Islet precursor cell (in vitro differentiated cells): ENCODE measurements around the gene ELN.
A peak's percentile ranks its signal among the peaks of the same experiment; 100 is the strongest.

Experiments
- DNase-seq: peaks from one replicate; pipeline ENCODE4 v3.0.0-alpha.2; 2018

ELN gene

GRCh38 chr7:74026406-74026902, 1.5 kb upstream of the ELN start:
- no peak for DNase-seq

GRCh38 chr7:74026903-74027682, 880 bp upstream of the ELN start:
- peak; percentile 91 for DNase-seq

GRCh38 chr7:74028321-74028838, 407 bp downstream of the ELN start:
- DNase-seq, result no peak

GRCh38 chr7:74029089-74029785, 1.3 kb downstream of the ELN start:
- no peak for DNase-seq

- DNase-seq, result no peak
Measured at GRCh38 chr7:74029991-74030415, 2.0 kb downstream of the ELN start.

DNA sequence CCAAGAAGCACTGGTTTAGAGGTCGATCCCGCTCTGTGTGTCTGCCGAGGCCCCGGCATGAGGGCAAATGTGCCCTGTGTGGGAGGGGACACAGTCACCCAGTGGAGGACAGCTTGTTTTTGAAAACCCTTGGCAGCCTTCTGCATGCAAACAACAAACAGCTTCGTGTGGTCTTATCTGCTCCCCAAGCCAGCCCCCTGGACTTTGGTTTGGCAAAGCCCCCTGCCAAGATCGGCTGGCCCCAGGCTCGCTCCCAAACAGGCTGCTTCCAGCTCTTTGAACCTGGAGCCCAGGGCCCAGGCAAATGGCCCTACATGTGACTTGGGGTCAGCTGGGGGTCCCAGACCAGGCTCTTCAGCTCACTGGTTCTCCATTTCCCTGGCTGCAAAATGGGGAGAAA, 2.9 kb downstream of the ELN start:
- no peak for DNase-seq

- no peak for DNase-seq
Measured at GRCh38 chr7:74031403-74032190, 3.6 kb downstream of the ELN start.

DNA sequence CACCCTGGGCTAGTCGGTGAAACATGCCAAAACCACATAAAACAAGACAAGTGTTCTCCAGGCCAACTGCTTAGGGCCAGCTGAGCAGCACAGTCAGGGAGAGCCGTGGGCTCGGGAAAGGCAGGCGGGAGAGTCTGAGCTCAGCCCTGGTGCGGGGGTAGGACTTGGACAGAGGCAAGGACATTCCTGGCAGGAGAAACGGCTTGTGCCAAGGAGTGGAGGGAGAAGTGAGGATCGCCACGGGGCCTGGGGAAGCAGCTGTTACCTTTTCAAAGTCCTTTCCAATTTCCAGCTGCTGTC, 4.2 kb downstream of the ELN start:
- no peak for DNase-seq

DNA sequence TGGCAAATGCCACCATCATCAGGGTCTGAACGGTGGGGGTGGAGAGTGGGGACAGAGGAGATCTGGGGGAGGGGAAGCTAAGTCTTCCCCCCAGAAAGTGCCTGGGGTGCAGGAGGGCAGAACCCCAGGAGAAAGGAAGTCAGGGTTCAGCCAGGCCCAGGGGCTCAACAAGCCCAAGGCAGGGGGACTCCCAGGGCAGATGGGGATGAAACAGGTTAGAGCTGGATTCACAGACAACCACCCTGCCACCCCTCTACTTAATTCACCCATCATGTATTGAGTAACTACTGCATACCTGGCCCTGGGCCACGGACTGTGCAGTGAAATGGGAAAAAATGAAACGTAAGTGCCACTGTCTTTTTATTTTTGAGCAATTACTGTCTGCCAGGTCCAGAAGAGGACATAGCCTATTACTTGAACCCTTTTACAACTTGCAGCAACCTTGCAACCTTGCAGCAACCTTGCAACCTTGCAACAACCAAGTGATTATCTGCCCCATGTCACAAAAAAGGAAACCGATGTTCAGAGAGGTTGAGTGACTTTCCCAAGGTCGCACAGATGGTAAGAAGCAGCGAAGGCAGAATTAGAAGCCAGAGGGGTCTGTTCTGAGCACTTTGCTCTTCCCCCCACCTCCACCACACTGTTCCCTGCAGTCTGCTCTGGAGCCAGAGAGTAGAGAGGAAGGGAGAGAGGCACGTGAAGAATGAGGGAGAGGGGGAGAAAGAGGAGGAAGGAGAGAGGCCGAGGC, 4.8 kb downstream of the ELN start:
- DNase-seq, result no peak

GRCh38 chr7:74033372-74034311, 5.7 kb downstream of the ELN start:
- DNase-seq, result peak; percentile 93

GRCh38 chr7:74037609-74038008, 9.6 kb downstream of the ELN start:
- DNase-seq, result no peak

DNA sequence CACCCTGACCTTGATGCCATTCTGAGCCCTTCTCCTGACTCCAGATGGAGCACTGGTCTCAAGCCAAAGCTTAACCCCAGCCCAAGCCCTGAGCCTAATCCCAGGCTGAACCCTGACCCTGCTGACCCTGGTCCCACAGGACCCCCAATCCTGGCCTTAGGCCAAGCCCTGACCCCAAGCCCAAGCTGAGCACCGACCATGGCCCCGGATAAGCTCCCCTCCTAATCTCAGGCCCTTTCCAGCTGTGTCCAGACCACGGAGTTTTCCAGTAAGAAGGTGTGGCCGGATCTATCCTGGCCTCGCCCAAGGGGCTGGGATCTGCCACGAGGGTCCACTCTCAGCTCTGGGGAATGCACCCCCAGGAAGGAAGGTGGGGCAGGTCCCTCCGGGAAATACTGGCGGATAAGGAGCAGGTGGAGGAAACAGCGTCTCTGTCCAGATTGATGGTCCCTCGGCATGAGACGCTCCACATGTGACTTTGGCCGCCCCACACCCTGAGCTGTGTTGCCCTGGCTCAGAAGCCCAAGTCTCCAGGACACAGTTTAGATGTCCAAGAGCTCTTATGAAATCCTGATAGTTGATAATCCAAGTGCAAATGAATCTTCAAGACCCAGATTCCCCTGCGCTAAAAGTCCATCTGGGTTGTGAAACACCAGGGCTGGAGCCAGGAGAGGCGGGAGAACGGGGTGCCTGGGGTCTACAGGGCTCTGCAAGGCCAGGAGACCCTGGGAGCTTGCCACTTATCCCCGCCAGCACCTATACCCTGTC, 10.4 kb downstream of the ELN start:
- no peak for DNase-seq

DNA sequence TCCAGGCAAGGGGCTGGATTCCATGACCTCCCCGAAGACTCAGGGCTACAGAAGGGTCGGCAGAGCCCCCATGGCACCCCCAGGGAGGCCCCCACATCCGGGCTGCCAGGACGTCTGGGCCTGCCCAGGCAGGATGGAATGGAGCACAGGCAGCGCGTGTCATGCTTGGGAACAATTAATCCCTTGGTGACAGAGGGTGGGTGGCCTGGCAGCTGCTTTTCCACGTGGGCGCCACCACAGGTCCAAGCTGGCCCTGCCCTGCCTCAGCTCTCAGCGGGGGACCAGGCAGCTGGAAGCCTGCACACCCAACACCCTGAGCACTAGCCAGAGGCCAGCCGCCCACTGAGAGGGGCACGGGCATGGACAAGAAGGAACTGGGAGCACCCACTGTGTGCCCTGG, 11.4 kb downstream of the ELN start:
- no peak for DNase-seq

- DNase-seq, result no peak
Measured at GRCh38 chr7:74040101-74040790, 12.3 kb downstream of the ELN start.

- no peak for DNase-seq
Measured at GRCh38 chr7:74040791-74041520, 13.0 kb downstream of the ELN start.

DNA sequence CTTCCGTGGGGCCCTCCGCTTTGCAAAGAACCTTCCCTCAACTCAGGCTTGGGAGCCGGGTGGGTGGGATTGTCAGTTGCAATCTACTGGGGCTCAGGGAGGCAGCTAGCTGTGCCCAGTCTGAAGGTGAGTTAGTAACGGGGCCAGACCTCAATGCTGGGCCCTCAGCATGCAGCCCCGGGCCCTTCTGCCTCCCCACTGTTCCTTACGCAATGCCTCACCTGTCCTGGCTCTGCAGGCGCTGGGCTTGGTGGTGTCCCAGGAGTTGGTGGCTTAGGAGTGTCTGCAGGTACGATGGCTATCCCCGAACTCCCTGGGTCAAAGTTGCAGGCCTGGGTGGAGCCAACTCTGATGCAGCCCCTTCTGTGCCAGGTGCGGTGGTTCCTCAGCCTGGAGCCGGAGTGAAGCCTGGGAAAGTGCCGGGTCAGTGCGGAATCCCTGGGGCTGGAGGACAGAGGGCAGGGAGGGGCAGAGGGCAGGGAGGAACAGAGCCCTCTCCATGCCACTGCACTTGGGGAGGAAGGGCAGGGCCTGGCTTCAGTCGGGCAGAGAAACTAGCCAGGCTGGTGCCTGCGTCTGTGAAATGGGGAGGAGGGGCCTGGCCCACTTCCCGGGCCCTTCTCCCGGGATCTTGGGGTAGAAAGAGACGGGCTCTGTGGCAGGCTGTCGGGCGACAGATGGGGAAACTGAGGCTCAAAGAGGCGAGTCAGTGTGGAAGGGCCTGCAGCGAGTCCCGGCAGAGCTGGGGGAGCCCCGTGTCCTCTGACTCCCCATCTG, 15.0 kb downstream of the ELN start:
- DNase-seq, result no peak

- DNase-seq, result no peak
Measured at GRCh38 chr7:74043523-74043951, 15.6 kb downstream of the ELN start.
